SW480 (cell line): Measurements from ENCODE around the gene DOK7.

Experiments used
- DNase-seq: peaks from one replicate; pipeline ENCODE4 v3.0.0-alpha.2; 2016; ENCODE audit warnings: low spot score

The DOK7 gene

GRCh38 chr4:3487861-3488260, 24.8 kb downstream of the DOK7 start:
- no peak for DNase-seq

GRCh38 chr4:3488820-3489219, 25.7 kb downstream of the DOK7 start:
- DNase-seq = no peak

GRCh38 chr4:3489451-3489962, 26.4 kb downstream of the DOK7 start:
- DNase-seq = no peak

- no peak for DNase-seq
Measured at GRCh38 chr4:3491681-3492405, 28.7 kb downstream of the DOK7 start.

- DNase-seq = no peak
Measured at GRCh38 chr4:3492741-3493719, 29.9 kb downstream of the DOK7 start.

- DNase-seq = no peak
Measured at GRCh38 chr4:3493720-3494461, 30.8 kb downstream of the DOK7 start.

GRCh38 chr4:3494462-3494871, 31.4 kb downstream of the DOK7 start:
- DNase-seq = no peak

- DNase-seq = no peak
Measured at GRCh38 chr4:3495204-3495975, 32.3 kb downstream of the DOK7 start.

- DNase-seq = no peak
Measured at GRCh38 chr4:3496021-3496420, 32.9 kb downstream of the DOK7 start.

- DNase-seq = no peak
Measured at GRCh38 chr4:3497095-3497494, 34.0 kb downstream of the DOK7 start.

- no peak for DNase-seq
Measured at GRCh38 chr4:3497523-3498389, 34.6 kb downstream of the DOK7 start.

- no peak for DNase-seq
Measured at GRCh38 chr4:3498407-3498806, 35.3 kb downstream of the DOK7 start.

GRCh38 chr4:3498901-3499510, 35.9 kb downstream of the DOK7 start:
- no peak for DNase-seq

GRCh38 chr4:3499710-3500109, 36.6 kb downstream of the DOK7 start:
- no peak for DNase-seq

- no peak for DNase-seq
Measured at GRCh38 chr4:3500111-3500510, 37.0 kb downstream of the DOK7 start.

GRCh38 chr4:3500634-3501101, 37.6 kb downstream of the DOK7 start:
- DNase-seq = no peak

GRCh38 chr4:3501126-3501824, 38.2 kb downstream of the DOK7 start:
- no peak for DNase-seq

GRCh38 chr4:3501825-3502425, 38.8 kb downstream of the DOK7 start:
- no peak for DNase-seq
